LNCaP clone FGC (cell line): ENCODE results near the gene PDGFC.

ENCODE experiments used
- DNase-seq: peaks from one replicate; pipeline ENCODE4 v3.0.0-alpha.2; 2011; ENCODE audit warnings: low read depth
- H3K4me3 ChIP-seq: 2 replicates; pipeline ENCODE4 v1.5.1; 2011; ENCODE audit warnings: mild to moderate bottlenecking, low read depth, low read length, control low read depth
- CTCF ChIP-seq: IDR thresholded peaks from 2 replicates; pipeline ENCODE4 v1.5.1; 2012; ENCODE audit warnings: mild to moderate bottlenecking; ENCODE audit not compliant: control insufficient read depth, insufficient read depth; ENCODE audit errors: extremely low read depth

The PDGFC gene

GRCh38 chr4:156924774-156925315 lies 46.8 kb downstream of the PDGFC start:
- no peak for TF ChIP-seq CTCF
- no peak overlapping the region for H3K4me3 ChIP-seq
- DNase-seq, result no peak

DNA sequence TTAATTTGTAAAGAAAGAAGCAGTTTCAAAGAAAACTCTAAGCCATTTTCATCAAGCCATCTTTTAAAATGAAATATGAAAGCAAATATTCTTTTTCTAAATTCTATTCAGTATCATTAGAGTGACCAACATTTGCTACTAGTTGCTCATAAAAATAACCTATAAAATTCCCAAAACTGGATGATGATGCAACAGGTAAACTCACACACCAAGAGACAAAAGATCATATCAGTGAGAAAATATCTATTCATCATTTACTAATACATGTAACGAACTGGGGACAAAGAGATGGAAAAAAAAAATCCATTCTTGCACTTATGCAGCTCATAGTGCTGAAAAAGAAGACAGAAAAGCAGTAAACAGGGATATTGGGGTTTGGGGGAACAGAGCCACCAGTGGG lies 48.1 kb downstream of the PDGFC start:
- H3K4me3 ChIP-seq, result no peak overlapping the region
- DNase-seq, result no peak
- no peak for TF ChIP-seq CTCF

GRCh38 chr4:156915221-156915620 lies 56.4 kb downstream of the PDGFC start:
- TF ChIP-seq CTCF, result no peak
- H3K4me3 ChIP-seq, result no peak overlapping the region
- no peak for DNase-seq

DNA sequence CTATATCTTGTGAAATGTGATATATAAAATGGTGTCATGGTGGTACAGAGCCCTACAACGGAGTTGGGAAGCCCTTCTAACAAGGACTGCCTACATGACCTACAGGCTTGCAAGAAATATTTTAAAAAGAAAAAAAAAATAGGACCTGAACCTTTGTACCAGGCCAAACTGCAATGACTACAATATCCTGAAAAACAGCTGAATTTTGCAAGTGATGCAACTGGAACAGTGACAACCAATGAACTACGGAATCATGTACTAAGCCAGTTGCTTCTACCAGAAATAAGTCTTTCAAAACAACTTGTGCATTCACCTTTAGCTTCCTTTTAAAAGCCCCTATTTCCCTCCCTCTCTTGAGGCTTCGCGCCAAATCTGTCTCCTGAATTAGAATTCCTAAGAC lies 58.4 kb downstream of the PDGFC start:
- DNase-seq, result no peak
- no peak for TF ChIP-seq CTCF
- H3K4me3 ChIP-seq, result no peak overlapping the region

GRCh38 chr4:156909010-156909409 lies 62.6 kb downstream of the PDGFC start:
- DNase-seq, result no peak
- no peak overlapping the region for H3K4me3 ChIP-seq
- TF ChIP-seq CTCF, result no peak

- no peak for TF ChIP-seq CTCF
- DNase-seq, result no peak
- no peak overlapping the region for H3K4me3 ChIP-seq
These were observed 65.3 kb downstream of the PDGFC start for GRCh38 chr4:156906325-156906724.

GRCh38 chr4:156901871-156902270 lies 69.7 kb downstream of the PDGFC start:
- TF ChIP-seq CTCF, result no peak
- no peak for DNase-seq
- H3K4me3 ChIP-seq, result no peak overlapping the region
